ENCODE results near the gene BACH2.

BACH2 gene

DNA sequence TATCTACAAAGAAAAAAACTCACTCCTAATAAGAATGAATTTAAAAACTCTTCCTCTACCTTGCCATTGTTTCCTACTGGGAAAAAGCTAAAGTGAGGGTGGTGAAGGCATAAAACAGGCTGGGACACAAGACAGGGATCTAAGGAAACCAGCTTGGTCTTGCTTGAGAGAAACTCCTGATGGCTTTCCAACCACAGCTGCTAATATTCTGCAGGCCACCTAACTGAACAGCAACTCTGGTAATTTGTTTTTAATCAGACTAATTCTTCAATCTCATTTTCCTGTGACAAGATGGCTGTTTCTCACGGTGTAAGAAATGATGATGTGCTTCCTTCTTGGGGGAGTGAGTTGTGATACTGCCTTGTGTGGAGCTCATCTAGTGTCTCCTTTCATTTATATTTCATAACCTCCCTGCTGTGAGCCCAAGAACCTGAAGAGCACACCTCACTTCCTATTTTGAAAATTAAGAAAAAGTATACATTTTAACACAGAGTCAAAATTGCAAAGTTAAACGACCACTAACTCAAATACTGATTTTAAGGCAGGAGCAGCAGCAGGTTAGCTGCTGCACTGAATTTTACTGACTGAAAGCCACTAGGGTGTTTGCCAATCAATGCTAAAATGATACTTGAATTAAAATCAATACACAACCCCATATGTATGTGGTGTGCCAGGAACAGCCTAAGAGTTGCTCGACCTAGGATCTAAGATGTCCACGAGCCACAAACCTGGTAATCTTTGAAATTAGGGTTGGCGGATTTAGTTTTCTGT lies 58.0 kb downstream of the BACH2 start:
- DNase-seq (ENCODE audit: low read depth in 2 of 2), result no peak

DNA sequence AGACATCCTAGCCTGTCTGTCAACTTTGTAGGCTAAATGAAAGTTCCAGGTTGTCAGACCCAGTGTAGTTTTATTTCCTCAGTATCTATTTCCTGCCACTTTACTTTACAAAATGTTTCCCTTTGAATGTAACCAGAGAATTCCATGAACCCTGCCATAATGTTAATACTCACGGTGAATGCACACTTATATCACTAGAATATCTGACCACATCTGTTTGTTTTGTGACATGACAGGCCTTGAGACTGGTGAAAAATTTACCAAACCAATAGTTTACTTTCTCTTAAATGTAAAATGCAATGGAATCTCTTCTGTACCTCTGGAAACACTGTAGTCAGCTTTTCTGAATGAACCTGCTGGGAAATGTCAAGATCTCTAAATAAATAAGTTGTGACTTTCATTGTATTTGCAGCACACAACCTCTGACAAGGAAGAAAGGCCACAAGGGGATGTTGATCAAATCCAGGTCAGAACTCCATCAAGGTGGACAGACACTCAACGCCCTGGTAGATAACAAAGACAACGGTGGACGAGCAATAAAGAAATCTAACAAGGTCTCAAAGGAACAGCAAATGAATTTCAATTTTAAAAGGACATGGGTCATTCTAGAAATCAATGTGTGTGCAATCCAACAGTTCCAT lies 59.2 kb downstream of the BACH2 start:
- no peak for DNase-seq (ENCODE audit: low read depth in 2 of 2)

DNA sequence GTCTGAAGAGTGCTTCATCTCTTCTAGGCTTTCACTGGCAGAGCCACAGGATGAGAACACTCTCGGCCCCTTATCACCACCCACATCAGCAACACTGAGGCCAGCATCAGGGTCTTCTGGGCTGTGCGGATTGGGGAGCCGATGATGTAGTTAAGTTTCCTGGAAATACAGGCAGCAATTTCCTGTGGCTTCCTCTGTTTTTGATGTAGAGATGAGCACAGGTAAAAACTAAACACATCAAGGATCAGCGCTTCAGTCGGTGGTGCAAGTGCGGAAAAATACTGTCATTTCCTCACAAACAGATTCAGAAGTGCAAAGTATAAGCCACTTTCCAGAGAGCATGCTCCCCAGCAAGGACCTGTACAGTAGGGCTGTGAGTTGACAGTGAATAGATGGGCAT lies 62.6 kb downstream of the BACH2 start:
- peak in 1 of 2 donors; percentile 48 for DNase-seq (ENCODE audit: low read depth in 2 of 2)

DNA sequence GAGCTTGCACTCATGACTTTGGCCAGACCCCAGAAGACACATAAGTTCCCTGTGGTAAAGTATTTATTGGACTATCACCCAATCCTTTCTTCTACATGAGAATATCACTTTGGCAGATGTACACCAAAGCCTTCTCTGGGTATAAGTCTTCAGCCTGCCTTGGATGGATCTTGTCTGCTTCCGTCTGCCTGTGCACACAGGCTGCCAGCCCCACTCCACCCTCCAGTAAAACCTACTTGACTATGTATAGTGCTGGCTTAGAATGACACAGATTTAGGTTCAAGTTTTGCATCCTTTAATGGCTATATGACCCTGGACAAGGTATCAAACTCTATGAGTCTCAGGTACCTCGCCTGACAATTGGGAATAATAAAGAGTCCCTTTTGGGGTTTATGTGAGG lies 63.4 kb downstream of the BACH2 start:
- no peak for DNase-seq (ENCODE audit: low read depth in 2 of 2)

DNA sequence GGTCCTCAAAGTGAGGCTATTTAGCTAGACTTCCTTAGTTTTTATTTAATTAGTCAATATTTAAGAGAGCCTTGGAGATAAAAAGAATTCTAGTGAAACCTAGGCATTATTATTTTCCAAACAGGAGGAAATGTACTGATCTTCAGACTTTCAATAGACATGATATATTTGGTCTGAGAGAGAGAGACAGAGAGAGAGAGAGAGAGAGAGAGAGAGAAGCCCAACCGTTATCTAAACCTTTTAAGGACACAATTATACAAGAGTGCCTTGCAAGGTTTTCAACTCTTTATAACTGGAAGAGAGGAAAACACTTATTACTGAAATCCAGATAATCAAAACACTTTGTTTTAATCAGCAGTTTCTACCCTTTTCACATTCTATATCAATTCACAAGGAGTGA lies 64.8 kb downstream of the BACH2 start:
- DNase-seq (ENCODE audit: low read depth in 2 of 2), result no peak

DNA sequence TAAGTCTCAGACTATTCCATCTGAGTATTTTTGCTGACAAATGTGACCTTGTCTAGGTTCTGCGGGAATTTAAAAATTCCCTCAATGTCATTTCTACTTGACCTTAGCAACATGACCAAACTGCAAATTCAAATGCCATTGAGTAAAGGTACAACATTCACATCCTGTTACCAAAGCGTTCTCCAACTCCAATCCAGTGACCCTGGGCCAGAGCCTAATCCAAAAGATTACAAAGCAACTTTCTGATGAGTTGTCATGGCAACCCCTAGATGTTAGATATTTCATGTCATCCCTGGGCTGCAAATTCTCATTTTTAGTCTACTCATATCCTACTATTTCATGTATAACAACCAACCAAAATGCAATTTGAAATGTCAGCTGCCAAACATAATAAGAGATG lies 65.3 kb downstream of the BACH2 start:
- no peak for DNase-seq (ENCODE audit: low read depth in 2 of 2)

DNA sequence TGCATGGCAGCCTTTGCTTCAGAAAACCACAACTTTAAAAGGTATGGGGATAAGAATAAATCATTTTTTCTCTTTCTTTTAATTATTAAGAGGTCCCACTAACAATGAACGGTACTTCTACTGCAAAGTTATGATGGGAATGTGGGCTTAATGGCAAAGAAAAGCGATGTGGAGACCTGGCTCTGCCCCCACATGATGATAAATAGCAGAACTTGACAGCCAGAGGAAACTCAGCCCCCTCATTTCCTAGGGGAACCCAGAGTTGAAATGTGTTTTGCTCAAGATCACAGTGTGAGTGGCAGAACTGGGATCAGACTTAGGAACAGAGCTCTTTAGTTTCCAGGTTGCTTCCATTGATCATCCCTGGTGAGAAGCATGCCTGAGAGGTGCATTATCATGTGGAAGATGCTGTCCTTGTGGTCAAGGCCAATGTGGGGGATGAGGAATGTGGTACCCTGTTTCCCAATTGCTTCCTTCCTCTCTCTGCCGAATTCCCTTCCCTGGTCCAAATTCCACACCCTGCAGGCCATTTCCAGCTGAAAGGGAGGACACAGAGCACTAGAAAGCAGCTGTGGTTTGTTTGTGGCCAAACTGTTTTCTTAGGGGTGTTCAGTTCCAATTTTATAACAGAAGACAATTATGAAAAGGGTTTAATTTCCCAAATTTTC lies 66.0 kb downstream of the BACH2 start:
- DNase-seq (ENCODE audit: low read depth in 2 of 2), result no peak

DNA sequence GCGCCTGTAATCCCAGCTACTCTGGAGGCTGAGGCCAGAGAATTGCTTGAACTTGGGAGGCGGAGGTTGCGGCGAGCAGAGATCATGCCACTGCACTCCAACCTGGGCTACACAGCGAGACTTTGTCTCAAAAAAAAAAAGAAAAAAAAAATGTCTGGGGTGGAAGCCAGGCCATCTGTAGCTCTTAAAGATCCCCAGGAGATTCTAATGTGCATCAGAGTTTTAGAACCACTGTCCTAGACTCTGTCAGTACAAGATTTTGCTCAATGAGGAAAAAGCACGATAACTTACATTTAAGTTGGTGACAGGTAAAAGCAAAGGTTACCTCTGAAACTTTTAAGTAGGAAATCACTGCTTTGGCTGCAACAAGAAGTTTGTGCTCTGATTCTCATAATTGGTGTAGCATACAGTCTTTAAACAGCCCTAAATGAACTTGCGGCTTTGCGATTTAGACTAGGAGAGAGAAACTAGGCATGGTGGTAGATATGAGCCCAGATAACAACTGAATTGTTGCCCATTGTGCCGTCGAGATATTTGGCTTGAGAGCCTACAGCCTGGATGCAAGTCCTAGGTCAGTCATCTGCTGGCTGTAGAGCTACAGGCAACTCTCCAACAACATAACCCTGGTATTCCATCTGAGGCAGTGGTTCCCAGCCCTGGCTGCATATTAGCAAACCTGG lies 67.2 kb downstream of the BACH2 start:
- DNase-seq (ENCODE audit: low read depth in 2 of 2), result no peak

DNA sequence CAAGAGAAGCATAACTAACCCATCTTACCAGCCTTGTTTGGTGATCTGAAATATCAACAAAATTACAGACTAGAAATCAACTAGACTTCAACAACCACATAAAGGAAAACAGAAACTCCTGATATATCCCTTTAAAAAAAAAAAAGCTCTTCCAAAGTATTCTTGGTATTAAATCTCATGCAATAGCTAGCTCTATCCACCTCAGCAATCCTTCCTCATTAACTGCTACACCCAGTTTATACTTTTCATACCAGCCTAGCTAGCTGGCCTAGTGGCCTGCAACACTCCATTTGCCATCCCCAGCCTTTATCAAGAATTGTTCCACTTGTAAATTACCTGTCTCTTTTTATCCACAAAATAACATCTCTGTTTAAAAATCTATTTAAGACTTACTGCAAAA lies 69.0 kb downstream of the BACH2 start:
- no peak for DNase-seq (ENCODE audit: low read depth in 2 of 2)

DNA sequence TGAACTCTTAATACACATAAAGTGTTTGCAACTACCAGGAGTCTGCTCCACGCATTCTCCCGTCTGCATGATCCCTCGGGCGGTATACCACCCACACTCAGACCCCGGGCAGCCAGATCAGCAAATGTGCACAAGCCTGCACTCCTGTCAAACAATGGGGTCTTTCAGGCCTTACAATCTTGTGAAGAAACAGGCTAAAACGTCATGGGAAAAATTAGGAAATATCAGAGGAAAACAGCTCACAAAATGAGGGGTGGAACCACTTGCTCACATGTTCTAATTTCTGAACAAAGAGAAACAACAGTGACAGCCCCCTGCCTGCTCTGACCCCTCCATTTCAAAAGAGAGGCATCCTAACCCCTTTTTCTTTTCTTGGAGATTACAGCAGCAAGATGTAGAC lies 69.4 kb downstream of the BACH2 start:
- no peak for DNase-seq (ENCODE audit: low read depth in 2 of 2)

DNA sequence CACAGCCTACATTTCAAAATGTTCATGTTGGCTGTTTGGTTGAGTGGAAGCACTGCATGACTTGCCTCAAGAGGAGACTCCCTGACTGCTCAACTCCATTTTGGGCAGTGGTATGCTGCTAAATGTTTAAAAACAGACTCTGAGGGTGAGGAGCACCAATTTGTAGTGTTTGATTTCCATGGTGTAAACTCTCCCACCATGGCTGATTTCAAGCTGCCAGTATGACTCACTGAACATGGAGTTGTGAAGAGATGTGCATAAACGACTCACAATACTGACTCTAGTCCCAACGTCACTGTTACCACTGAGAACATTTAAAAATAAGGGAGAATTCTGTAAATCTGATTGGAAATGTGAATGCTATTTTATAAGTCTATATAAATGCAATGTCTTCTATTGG lies 70.4 kb downstream of the BACH2 start:
- DNase-seq (ENCODE audit: low read depth in 2 of 2), result no peak

DNA sequence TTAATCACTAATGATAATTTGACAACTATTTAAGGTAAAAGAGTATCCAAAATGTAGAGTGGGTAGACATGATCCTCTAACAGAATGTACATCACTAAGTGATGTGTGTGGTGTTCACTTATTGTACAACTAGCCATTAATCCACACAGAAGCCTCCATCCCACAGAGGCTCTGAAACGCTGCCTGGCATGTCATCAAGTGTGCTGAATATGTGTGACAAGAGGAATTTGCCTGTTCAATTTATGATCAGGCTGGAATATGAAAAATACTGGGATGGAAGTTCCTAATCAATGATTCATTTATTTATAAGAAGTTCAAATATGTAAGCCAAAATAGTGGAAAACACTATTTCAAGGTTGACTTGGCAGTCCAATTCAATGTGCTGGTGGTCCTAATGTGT lies 72.4 kb downstream of the BACH2 start:
- DNase-seq (ENCODE audit: low read depth in 2 of 2), result no peak

DNA sequence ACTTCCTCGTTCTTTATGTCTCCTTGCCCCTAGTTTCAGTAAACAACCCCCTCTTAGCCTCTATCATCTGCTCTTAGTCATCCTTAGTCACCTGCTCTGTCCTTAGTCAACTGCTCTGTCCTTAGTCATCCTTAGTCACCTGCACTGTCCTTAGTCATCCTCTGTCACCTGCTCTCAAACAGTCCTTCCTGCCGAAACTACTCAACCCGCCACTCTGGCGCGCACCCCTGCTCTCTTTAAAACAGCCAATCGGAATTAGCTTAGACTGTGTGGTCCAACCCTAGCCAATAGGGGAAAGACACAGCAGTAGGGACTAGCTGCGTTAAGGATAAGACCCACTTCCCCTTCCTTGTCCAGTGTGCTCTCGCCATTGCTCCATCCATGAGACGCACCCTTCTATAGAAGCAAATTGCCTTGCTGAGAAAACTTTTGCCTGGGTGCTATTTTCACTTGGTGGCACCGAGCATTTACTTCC lies 73.9 kb downstream of the BACH2 start:
- peak in 1 of 2 donors; percentile 32 for DNase-seq (ENCODE audit: low read depth in 2 of 2)

DNA sequence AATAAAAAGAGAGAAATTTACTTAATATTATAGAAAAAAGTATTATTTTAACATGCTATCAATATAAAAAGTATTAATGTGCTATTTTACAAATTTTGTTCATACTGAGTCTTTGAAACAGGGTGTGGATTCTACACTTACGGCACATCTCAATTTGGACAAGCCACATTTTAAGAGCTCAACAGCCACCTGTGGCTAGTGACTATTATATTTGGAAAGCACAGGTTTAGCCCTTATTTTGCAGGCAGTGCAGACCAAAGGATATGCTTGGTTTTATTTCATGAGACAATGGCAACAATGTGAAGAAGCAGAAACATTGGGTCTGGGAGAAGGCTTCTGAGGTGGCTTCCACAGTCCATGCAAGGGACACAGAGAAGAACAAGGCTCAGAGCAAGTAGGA lies 74.6 kb downstream of the BACH2 start:
- DNase-seq (ENCODE audit: low read depth in 2 of 2), result no peak

DNA sequence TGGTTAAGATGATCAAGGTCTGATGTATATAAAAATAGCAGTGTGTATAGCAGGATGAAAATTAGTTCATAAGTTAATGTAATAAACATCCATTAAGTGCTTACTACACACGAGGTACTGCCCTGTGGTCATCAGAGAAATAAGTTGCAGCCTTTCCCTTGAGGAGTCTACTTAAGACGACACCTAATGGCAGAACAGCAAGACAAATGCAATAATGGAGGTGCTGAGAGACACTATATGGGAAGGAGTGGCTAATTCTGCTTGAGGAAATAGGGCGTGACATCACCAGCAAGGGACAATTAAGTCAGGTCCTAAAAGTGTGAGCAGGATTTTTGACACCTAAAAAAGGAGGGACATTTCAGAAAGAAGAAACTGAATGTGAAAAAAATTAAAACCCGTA lies 75.2 kb downstream of the BACH2 start:
- DNase-seq (ENCODE audit: low read depth in 2 of 2), result no peak

DNA sequence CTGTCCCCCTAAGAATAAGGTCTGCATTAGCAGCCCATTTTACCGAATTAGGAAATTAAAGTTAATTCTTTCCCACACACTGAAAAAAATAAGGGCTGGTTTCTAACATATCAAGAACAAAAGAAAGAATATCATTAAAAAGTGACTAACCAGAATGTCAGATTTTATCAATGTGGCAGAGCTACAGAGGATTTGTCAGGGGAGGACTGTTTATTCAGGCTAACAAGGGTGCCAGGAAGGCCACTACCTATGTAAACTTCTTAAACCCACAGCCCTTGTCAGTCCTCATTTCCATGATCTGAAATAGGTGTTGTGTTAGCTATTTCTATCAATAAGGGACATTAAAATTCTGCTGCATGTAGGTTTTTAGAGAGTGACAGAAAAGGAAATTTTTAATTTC lies 76.4 kb downstream of the BACH2 start:
- DNase-seq (ENCODE audit: low read depth in 2 of 2), result no peak

DNA sequence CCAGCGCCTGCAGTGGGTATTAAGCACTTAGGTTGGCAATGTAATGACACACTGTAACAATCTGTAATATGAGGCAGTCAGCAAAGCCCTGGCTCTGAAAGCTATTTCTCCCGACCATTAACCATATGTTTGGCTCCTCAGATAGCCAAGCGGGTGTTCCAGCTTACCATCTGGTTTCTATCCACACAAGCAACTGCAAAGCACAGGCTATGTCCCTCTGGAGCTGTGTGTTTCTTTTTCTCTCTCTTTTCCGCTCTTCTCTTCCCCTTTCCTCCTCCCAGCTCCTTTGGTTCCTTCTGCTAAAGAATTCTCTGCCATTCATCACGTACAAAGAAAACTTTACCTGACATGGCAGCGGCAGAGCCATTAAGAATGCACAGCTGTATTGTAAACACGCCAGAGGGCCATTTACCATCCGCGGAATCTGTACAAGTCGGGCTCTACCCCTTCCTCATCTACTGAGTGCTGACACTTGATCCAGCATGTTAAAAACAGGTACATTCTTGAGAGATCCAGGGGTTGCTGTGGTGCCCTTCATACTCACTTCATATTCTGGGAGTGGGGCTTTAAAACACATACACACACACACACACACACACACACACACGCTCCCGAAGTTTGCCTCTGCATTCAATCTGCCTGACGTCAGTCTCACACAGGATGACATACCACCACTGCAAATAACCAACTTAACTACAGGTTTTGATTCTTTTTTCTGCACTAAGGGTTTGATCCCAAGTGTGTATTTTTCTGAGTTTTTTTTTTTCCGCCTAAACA lies 77.2 kb downstream of the BACH2 start:
- DNase-seq (ENCODE audit: low read depth in 2 of 2), result no peak

DNA sequence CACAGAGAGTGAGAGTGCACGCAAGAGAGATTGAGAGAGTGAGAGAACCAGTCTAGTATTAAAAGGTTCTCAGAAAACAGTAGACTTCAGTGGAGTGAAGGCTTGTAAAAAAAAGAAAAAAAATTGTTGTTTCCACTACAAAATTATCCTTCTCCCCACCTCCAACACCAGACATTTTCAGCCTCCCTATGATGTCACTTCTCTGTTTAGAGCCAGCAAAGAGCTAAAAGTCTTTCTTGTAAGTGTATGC lies 77.8 kb downstream of the BACH2 start:
- no peak for DNase-seq (ENCODE audit: low read depth in 2 of 2)

DNA sequence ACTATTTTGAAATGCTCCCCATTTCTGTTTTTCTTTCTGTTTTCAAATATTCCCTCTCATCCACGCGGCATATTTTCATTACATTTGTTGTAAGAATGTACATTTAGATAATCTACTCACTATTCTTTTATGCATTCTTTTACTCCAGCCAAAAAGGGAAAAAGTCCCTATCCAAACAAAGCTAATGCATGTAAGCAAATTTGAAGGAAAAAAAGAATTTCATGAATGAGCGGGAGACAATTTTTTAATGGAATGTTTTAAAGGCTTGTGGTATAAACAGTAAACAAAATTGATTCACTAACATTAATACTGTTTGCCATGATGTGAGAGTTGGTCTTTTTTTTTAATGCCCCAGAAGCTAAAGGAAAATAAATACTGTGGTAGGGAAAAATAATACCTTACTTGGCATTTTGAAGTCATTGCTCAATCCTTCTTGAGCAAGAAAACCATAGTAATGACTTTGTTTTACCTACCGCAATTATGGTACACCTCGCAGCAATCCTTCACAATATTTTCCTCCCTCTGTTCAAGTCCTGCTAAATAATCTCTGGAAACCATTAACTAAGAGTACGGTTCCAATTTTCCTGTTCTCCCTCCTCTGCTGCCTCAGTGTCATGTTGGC lies 79.0 kb downstream of the BACH2 start:
- DNase-seq (ENCODE audit: low read depth in 2 of 2), result no peak

DNA sequence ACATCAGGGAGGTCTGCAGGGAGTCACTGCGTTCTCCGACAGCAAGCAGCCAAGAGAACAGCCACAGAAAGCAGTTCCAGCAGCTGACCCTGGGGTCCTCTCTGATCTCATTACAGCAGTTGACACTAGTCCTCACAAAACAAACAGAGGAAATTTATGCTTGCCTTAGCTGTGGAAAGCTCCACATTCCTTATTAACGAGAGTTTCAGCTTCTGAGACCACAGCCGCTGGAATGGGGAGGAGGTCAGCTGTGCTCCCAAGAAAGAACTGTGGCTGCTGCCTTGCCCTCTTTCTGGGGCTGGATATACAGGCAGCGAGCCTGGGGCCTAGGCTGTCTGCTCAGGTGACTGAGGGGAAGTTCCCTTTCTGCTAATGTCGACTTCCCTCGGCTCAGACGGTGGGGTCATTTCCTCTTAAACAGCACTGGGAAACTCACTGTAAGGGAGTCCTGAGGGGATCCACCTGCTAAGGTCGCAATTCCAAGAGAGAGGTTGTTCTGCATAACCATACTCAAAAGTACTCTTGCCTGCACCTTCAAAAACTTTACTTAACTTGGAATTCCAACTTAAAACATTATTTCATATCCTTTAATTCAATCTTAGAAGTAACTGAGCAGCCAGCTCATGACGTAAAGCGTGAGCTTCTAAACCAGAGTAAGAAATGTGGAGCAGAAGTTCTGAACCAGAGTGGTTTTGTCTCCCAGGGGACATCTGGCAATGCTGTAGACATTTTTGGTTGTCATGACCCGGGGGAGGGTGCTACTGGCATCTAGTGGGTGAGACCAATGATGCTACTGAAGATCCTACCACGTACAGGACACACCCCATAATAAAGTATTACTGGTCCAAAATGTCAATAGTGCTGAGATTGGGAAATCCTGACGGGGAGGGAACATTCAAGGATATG lies 80.3 kb downstream of the BACH2 start:
- no peak for DNase-seq (ENCODE audit: low read depth in 2 of 2)

Measured in stimulated activated CD4-positive, alpha-beta T cell treated with anti-CD3 and anti-CD28 coated beads, Interleukin-1b, Interleukin-23, amount 100 ng/mL, for 1 hour (primary cell).